T-cell (primary cell): ENCODE data around the gene ZNF341. TPM values are rescaled to one million over a fixed set of nuclear protein-coding genes. Genes with fewer than 3 reads are reported as not detected.
A peak's percentile ranks its signal among the peaks of the same experiment; 100 is the strongest.

Experiments
- ATAC-seq, 4 experiments: fragments of 200-7000 bp in 3 of 4; fragments of 150-1000 bp in 1 of 4; cut with Tn5 transposase; replicated peaks in 1 of 4; 1 replicate in 3 of 4; 2 replicates in 1 of 4; pipeline ENCODE4 v1.10.0; 2021; ENCODE audit warnings: moderate library complexity in 3 of 4, mild to moderate bottlenecking in 2 of 4, moderate number of reproducible peaks in 1 of 4
- CTCF ChIA-PET, 2 donors: fragments of 300-600 bp; sonication (Branson Sonifier 250); formaldehyde crosslinking; loops; one replicate each; lab custom pipeline; 2022; ENCODE audit warnings: antibody characterized with exemption in 2 of 2; lab: Charles Lee
- POLR2A ChIA-PET, 2 donors: fragments of 300-600 bp; sonication (Branson Sonifier 250); formaldehyde crosslinking; loops; one replicate each; lab custom pipeline; 2022; ENCODE audit warnings: antibody characterized with exemption in 2 of 2; lab: Charles Lee
- DNase-seq, 35 experiments: peaks; one replicate each; pipeline versions ENCODE4 v3.0.0 to v3.0.0-alpha.2; 2013 to 2023
- H3K27ac ChIP-seq: one replicate; pipeline ENCODE4 v1.5.1; 2013; ENCODE audit warnings: low read length
- H3K27me3 ChIP-seq, 2 experiments: replicated peaks in 1 of 2; 1 replicate in 1 of 2; 2 replicates in 1 of 2; pipeline versions ENCODE4 v1.6.1 to v1.7.0; 2013; ENCODE audit warnings: low read length in 1 of 2, mixed read lengths in 1 of 2; ENCODE audit not compliant: control insufficient read depth in 2 of 2, insufficient read depth in 2 of 2; ENCODE audit errors: extremely low read depth in 1 of 2
- H3K36me3 ChIP-seq, 2 donors: 1 replicate in 1 of 2; 2 replicates in 1 of 2; pipeline versions ENCODE4 v1.6.1 to v1.7.0; 2013; ENCODE audit warnings: low read length in 1 of 2; ENCODE audit not compliant: control insufficient read depth in 2 of 2, insufficient read depth in 1 of 2; ENCODE audit errors: extremely low read depth in 1 of 2
- H3K4me1 ChIP-seq, 2 experiments: 1 replicate in 1 of 2; 2 replicates in 1 of 2; pipeline versions ENCODE4 v1.6.1 to v1.7.0; 2013; ENCODE audit warnings: low read length in 2 of 2, mixed read lengths in 1 of 2; ENCODE audit not compliant: insufficient read depth in 2 of 2, control insufficient read depth in 1 of 2; ENCODE audit errors: extremely low read depth in 1 of 2
- H3K4me3 ChIP-seq, 2 donors: 1 replicate in 1 of 2; 2 replicates in 1 of 2; pipeline versions ENCODE4 v1.5.1 to v1.7.0; 2013; ENCODE audit warnings: mild to moderate bottlenecking in 2 of 2, low read length in 1 of 2, moderate library complexity in 1 of 2; ENCODE audit not compliant: control insufficient read depth in 1 of 2; ENCODE audit errors: extremely low read depth in 1 of 2
- H3K9me3 ChIP-seq: 2 replicates; pipeline ENCODE4 v1.7.0; 2013
- H3K27ac Mint-ChIP-seq, 2 donors: one replicate each; pipeline ENCODE4 v1.8.0; 2020 to 2021; ENCODE audit warnings: mild to moderate bottlenecking in 2 of 2, mixed read lengths in 2 of 2
- H3K27me3 Mint-ChIP-seq, 2 donors: one replicate each; pipeline ENCODE4 v1.8.0; 2021 to 2022; ENCODE audit warnings: mixed read lengths in 2 of 2
- H3K36me3 Mint-ChIP-seq: one replicate; pipeline ENCODE4 v1.8.0; 2021; ENCODE audit warnings: mixed read lengths
- H3K4me1 Mint-ChIP-seq, 3 donors: one replicate each; pipeline ENCODE4 v1.8.0; 2020 to 2022; ENCODE audit warnings: mixed read lengths in 3 of 3, mild to moderate bottlenecking in 1 of 3
- H3K4me3 Mint-ChIP-seq, 3 donors: one replicate each; pipeline ENCODE4 v1.8.0; 2020 to 2022; ENCODE audit warnings: mild to moderate bottlenecking in 3 of 3, mixed read lengths in 3 of 3, moderate library complexity in 3 of 3
- H3K9me3 Mint-ChIP-seq, 3 donors: one replicate each; pipeline ENCODE4 v1.8.0; 2020 to 2022; ENCODE audit warnings: mixed read lengths in 3 of 3
- WGBS: methylation state at CpG from one replicate; pipeline ENCODE4 v1.1.5; 2013; ENCODE audit warnings: missing lambda C conversion rate; ENCODE audit not compliant: insufficient coverage; 5-methylcytosine and 5-hydroxymethylcytosine counted together
- total RNA-seq, 35 experiments: library from RNA in 6 of 35; stranded (reverse) in 6 of 35; fragments of 120-200 nt in 1 of 35; gene quantifications; one replicate each; pipeline versions ENCODE4 v1.2.1 to v1.2.4 and lab custom pipeline; 2013 to 2026

ZNF341 gene
- total RNA-seq, 5 donors from 2014 or later (not counting 1 experiment from before 2014, with no cell fraction given): 4.0 to 6.1 (median 5.6) TPM

- WGBS: 89% methylated on average over 6 of the region's 8 CpGs
- no peaks in the 10 kb centered on the region for H3K27me3 ChIP-seq
- POLR2A ChIA-PET: no interaction called here
- ATAC-seq (no peak), DNase-seq (no peak)
- CTCF ChIA-PET: interaction anchor here in 1 of 2 donors (1.0 kb wide), 1 partner anchor 45 kb away, joined by 3 read pairs; the partner anchor contains the start of gene ZNF341
- Mint-ChIP-seq H3K4me1 (peaks cover 23 to 50% (median 47%) of the 10 kb centered on the region in 3 donors), H3K27ac (peak overlapping the region; percentile 43 to 88), H3K36me3 (no peaks in the 10 kb centered on the region), H3K9me3 (no peaks in the 10 kb centered on the region), H3K4me3 (peak overlapping the region in 1 of 3 donors; percentile 72), H3K27me3 (no peaks in the 10 kb centered on the region)
- no peak overlapping the region for H3K27ac ChIP-seq
- H3K4me3 ChIP-seq: no peak overlapping the region
- no peaks in the 10 kb centered on the region for H3K36me3 ChIP-seq
- peaks cover 24 to 40% of the 10 kb centered on the region in 2 experiments for H3K4me1 ChIP-seq
- H3K9me3 ChIP-seq: no peaks in the 10 kb centered on the region
These were observed 44.4 kb upstream of the ZNF341 start for GRCh38 chr20:33687370-33687915.

- H3K4me3 ChIP-seq: no peak overlapping the region
- no peak for DNase-seq
- H3K27ac ChIP-seq: no peak overlapping the region
- H3K27me3 ChIP-seq: no peaks in the 10 kb centered on the region
- CTCF ChIA-PET: no interaction called here
- POLR2A ChIA-PET: no interaction called here
- H3K4me3 Mint-ChIP-seq: peak overlapping the region in 1 of 3 donors; percentile 72
- peaks cover 23 to 50% (median 47%) of the 10 kb centered on the region in 3 donors for H3K4me1 Mint-ChIP-seq
- 86% methylated on average over 1 of the region's 3 CpGs for WGBS
- H3K4me1 ChIP-seq: peaks cover 24 to 40% of the 10 kb centered on the region in 2 experiments
- no peaks in the 10 kb centered on the region for H3K36me3 Mint-ChIP-seq
- H3K9me3 Mint-ChIP-seq: no peaks in the 10 kb centered on the region
- H3K9me3 ChIP-seq: no peaks in the 10 kb centered on the region
- no peak for ATAC-seq
- no peaks in the 10 kb centered on the region for H3K36me3 ChIP-seq
- peak overlapping the region; percentile 92 to 94 for H3K27ac Mint-ChIP-seq
- H3K27me3 Mint-ChIP-seq: no peaks in the 10 kb centered on the region
These were observed 43.5 kb upstream of the ZNF341 start for GRCh38 chr20:33687993-33688937.

- H3K36me3 Mint-ChIP-seq: no peaks in the 10 kb centered on the region
- CTCF ChIA-PET: no interaction called here
These were observed 42.8 kb upstream of the ZNF341 start for GRCh38 chr20:33688938-33689424.

GRCh38 chr20:33689493-33689892, 42.3 kb upstream of the ZNF341 start:
- H3K4me1 ChIP-seq: peaks cover 24 to 39% of the 10 kb centered on the region in 2 experiments
- H3K27me3 ChIP-seq: no peaks in the 10 kb centered on the region
- WGBS: no CpG with 5 or more reads among the region's 1 CpG
- no peak for ATAC-seq
- no peak for DNase-seq
- CTCF ChIA-PET: interaction anchor here in 1 of 2 donors (0.5 kb wide), 1 partner anchor 57 kb away, joined by 5 read pairs; no protein-coding TSS in a partner anchor
- H3K4me3 ChIP-seq: no peak overlapping the region
- no peaks in the 10 kb centered on the region for H3K36me3 ChIP-seq
- no peaks in the 10 kb centered on the region for H3K27me3 Mint-ChIP-seq
- no peaks in the 10 kb centered on the region for H3K9me3 ChIP-seq
- peak overlapping the region; percentile 56 for H3K27ac ChIP-seq
- no peaks in the 10 kb centered on the region for H3K9me3 Mint-ChIP-seq
- H3K27ac Mint-ChIP-seq: peak overlapping the region; percentile 92 to 94
- POLR2A ChIA-PET: interaction anchor here in 1 of 2 donors (0.6 kb wide), 1 partner anchor 423 kb away, joined by 4 read pairs; the partner anchor contains the start of gene EIF2S2
- peaks cover 23 to 47% (median 43%) of the 10 kb centered on the region in 3 donors for H3K4me1 Mint-ChIP-seq
- H3K36me3 Mint-ChIP-seq: no peaks in the 10 kb centered on the region
- H3K4me3 Mint-ChIP-seq: peak overlapping the region in 1 of 3 donors; percentile 57

More at GRCh38 chr20:33688938-33689424, 42.8 kb upstream of the ZNF341 start:
- H3K27me3 ChIP-seq: no peaks in the 10 kb centered on the region
- ATAC-seq (no peak), DNase-seq (no peak)
- H3K4me1 ChIP-seq: peaks cover 24 to 40% of the 10 kb centered on the region in 2 experiments
- POLR2A ChIA-PET: interaction anchor here in 1 of 2 donors (0.6 kb wide), 1 partner anchor 423 kb away, joined by 4 read pairs; the partner anchor contains the start of gene EIF2S2
- H3K27me3 Mint-ChIP-seq: no peaks in the 10 kb centered on the region
- peak overlapping the region; percentile 92 to 94 for H3K27ac Mint-ChIP-seq
- no peaks in the 10 kb centered on the region for H3K9me3 ChIP-seq
- WGBS: no CpG with 5 or more reads among the region's 3 CpGs
- H3K9me3 Mint-ChIP-seq: no peaks in the 10 kb centered on the region
- peaks cover 23 to 50% (median 47%) of the 10 kb centered on the region in 3 donors for H3K4me1 Mint-ChIP-seq
- no peak overlapping the region for H3K27ac ChIP-seq
- H3K4me3 Mint-ChIP-seq: no peak overlapping the region
- no peak overlapping the region for H3K4me3 ChIP-seq
- no peaks in the 10 kb centered on the region for H3K36me3 ChIP-seq

- peaks cover 24 to 34% of the 10 kb centered on the region in 2 experiments for H3K4me1 ChIP-seq
- no peaks in the 10 kb centered on the region for H3K27me3 ChIP-seq
- Mint-ChIP-seq H3K4me3 (peak overlapping the region; percentile 54 to 59 (median 57)), H3K27ac (peak overlapping the region; percentile 92 to 94), H3K36me3 (no peaks in the 10 kb centered on the region), H3K4me1 (peaks cover 23 to 42% (median 40%) of the 10 kb centered on the region in 3 donors), H3K9me3 (no peaks in the 10 kb centered on the region), H3K27me3 (no peaks in the 10 kb centered on the region)
- H3K9me3 ChIP-seq: no peaks in the 10 kb centered on the region
- CTCF ChIA-PET: interaction anchor here (0.5 to 0.6 kb wide), 2 partner anchors 57 to 683 kb away, joined by 3 to 5 read pairs; no protein-coding TSS in a partner anchor
- 0% methylated on average over 1 of the region's 4 CpGs for WGBS
- H3K4me3 ChIP-seq: peak overlapping the region in 1 of 2 donors; percentile 25
- no peaks in the 10 kb centered on the region for H3K36me3 ChIP-seq
- ATAC-seq (peak; percentile 28 to 61 (median 50)), DNase-seq (peak in 25 of 35 experiments; percentile 19 to 70 (median 38))
- H3K27ac ChIP-seq: peak overlapping the region; percentile 56
- POLR2A ChIA-PET: interaction anchor here (0.5 to 0.6 kb wide), 3 partner anchors 168 to 422 kb away, joined by 3 to 4 read pairs (median 3); partner anchors contain the start of gene EIF2S2 (in 1 of the 2)
These were observed 41.8 kb upstream of the ZNF341 start for GRCh38 chr20:33689973-33690372.

- Mint-ChIP-seq H3K27ac (no peak overlapping the region), H3K36me3 (no peaks in the 10 kb centered on the region), H3K4me1 (peaks cover 16 to 26% (median 24%) of the 10 kb centered on the region in 3 donors), H3K27me3 (no peaks in the 10 kb centered on the region), H3K4me3 (no peak overlapping the region), H3K9me3 (no peaks in the 10 kb centered on the region)
- no peaks in the 10 kb centered on the region for H3K9me3 ChIP-seq
- DNase-seq (no peak), ATAC-seq (no peak)
- 89% methylated on average over 3 of the region's 5 CpGs for WGBS
- CTCF ChIA-PET: no interaction called here
- POLR2A ChIA-PET: no interaction called here
- H3K27me3 ChIP-seq: no peaks in the 10 kb centered on the region
- no peaks in the 10 kb centered on the region for H3K36me3 ChIP-seq
- H3K4me3 ChIP-seq: no peak overlapping the region
- no peak overlapping the region for H3K27ac ChIP-seq
- H3K4me1 ChIP-seq: peaks cover 16 to 21% of the 10 kb centered on the region in 2 experiments
These were observed 38.5 kb upstream of the ZNF341 start for GRCh38 chr20:33693289-33693688.
